H1 (cell line): ENCODE results near the gene TBC1D32. TPM values are rescaled to one million over a fixed set of nuclear protein-coding genes. Genes with fewer than 3 reads are reported as not detected.

Experiments
- CTCF ChIA-PET: fragments of 300-600 bp; sonication (Branson Sonifier 250); formaldehyde crosslinking; loops from one replicate; lab custom pipeline; 2021; ENCODE audit not compliant: partially characterized antibody; lab: Charles Lee
- POLR2A ChIA-PET: fragments of 300-600 bp; sonication (Branson Sonifier 250); formaldehyde crosslinking; loops from one replicate; lab custom pipeline; 2021; ENCODE audit warnings: inconsistent platforms; ENCODE audit not compliant: partially characterized antibody; lab: Charles Lee
- DNase-seq, 2 experiments: peaks; one replicate each; pipeline versions ENCODE4 v3.0.0 to v3.0.0-alpha.2; 2010 to 2022; ENCODE audit warnings: low spot score in 2 of 2, low read depth in 1 of 2, mixed read lengths in 1 of 2
- FAIRE-seq: peaks from 2 replicates; lab custom pipeline; 2011; peaks lifted over from hg19 to GRCh38; lab: Jason Lieb, UNC
- H2AFZ ChIP-seq: 2 replicates; pipeline ENCODE4 v1.8.1; 2012; ENCODE audit warnings: low read length, inconsistent platforms
- H2AK5ac ChIP-seq: 2 replicates; pipeline ENCODE4 v1.6.1; 2013; ENCODE audit warnings: low read depth, low read length
- H2BK120ac ChIP-seq: replicated peaks from 2 replicates; pipeline ENCODE3; 2013; ENCODE audit warnings: low read depth, low read length, inconsistent platforms
- H2BK12ac ChIP-seq: 2 replicates; pipeline ENCODE4 v1.6.1; 2013; ENCODE audit warnings: low read depth, low read length
- H2BK15ac ChIP-seq: 2 replicates; pipeline ENCODE4 v1.6.1; 2013; ENCODE audit warnings: low read length
- H2BK20ac ChIP-seq: 2 replicates; pipeline ENCODE4 v1.6.1; 2013; ENCODE audit warnings: low read length
- H2BK5ac ChIP-seq: 2 replicates; pipeline ENCODE4 v1.6.1; 2013; ENCODE audit warnings: low read depth, low read length
- H3K14ac ChIP-seq: 2 replicates; pipeline ENCODE4 v1.6.1; 2013; ENCODE audit warnings: inconsistent platforms; ENCODE audit not compliant: insufficient read length
- H3K18ac ChIP-seq: 2 replicates; pipeline ENCODE4 v1.6.1; 2013; ENCODE audit warnings: low read length; ENCODE audit errors: extremely low read depth
- H3K23ac ChIP-seq: 2 replicates; pipeline ENCODE4 v1.6.1; 2013; ENCODE audit warnings: inconsistent platforms; ENCODE audit not compliant: insufficient read length
- H3K23me2 ChIP-seq: 2 replicates; pipeline ENCODE4 v1.6.1; 2013; ENCODE audit warnings: low read depth, low read length
- H3K27ac ChIP-seq: 2 replicates; pipeline ENCODE4 v1.6.1; 2011; ENCODE audit warnings: low read depth, low read length, inconsistent platforms
- H3K27me3 ChIP-seq, 4 experiments: replicated peaks in 1 of 4; 1 replicate in 1 of 4; 2 replicates in 3 of 4; pipeline versions ENCODE4 v1.6.1 to v1.8.1; 2011 to 2013; ENCODE audit warnings: low read length in 3 of 4, mild to moderate bottlenecking in 3 of 4, inconsistent platforms in 2 of 4, mixed read lengths in 2 of 4, moderate library complexity in 1 of 4; ENCODE audit not compliant: control insufficient read depth in 3 of 4, insufficient read depth in 3 of 4; ENCODE audit errors: extremely low read depth in 1 of 4
- H3K36me3 ChIP-seq, 4 experiments: 2 replicates each; pipeline versions ENCODE4 v1.6.1 to v1.8.1; 2011 to 2013; ENCODE audit warnings: mild to moderate bottlenecking in 4 of 4, low read length in 3 of 4, moderate library complexity in 2 of 4, control low read depth in 1 of 4, inconsistent platforms in 1 of 4; ENCODE audit not compliant: insufficient read depth in 4 of 4, control insufficient read depth in 2 of 4
- H3K4ac ChIP-seq: replicated peaks from 2 replicates; pipeline ENCODE3; 2013; ENCODE audit warnings: low read length, low read depth, mixed read lengths, inconsistent platforms; ENCODE audit not compliant: insufficient read length
- H3K4me1 ChIP-seq, 4 experiments: replicated peaks in 1 of 4; 1 replicate in 1 of 4; 2 replicates in 3 of 4; pipeline versions ENCODE4 v1.6.1 to v1.8.1; 2011 to 2013; ENCODE audit warnings: low read length in 3 of 4, inconsistent platforms in 2 of 4, mixed read lengths in 1 of 4; ENCODE audit not compliant: insufficient read depth in 4 of 4, control insufficient read depth in 3 of 4
- H3K4me2 ChIP-seq, 2 experiments: 2 replicates each; pipeline versions ENCODE4 v1.6.1 to v1.8.1; 2011 to 2013; ENCODE audit warnings: low read depth in 2 of 2, low read length in 2 of 2, control low read depth in 1 of 2, inconsistent platforms in 1 of 2, mild to moderate bottlenecking in 1 of 2; ENCODE audit not compliant: insufficient read depth in 1 of 2
- H3K4me3 ChIP-seq, 4 experiments: fragments of 200-600, 300-600 bp in 1 of 4; sonication (generic), shearing (Covaris generic), sonication (Bioruptor Twin) in 1 of 4; 2 replicates each; pipeline versions ENCODE4 v1.5.1 to v1.8.1; 2011 to 2016; ENCODE audit warnings: low read length in 4 of 4, low read depth in 3 of 4, control low read depth in 2 of 4, inconsistent platforms in 2 of 4, mild to moderate bottlenecking in 2 of 4, mixed read lengths in 1 of 4, moderate library complexity in 1 of 4; ENCODE audit not compliant: insufficient read depth in 2 of 4; ENCODE audit errors: extremely low read depth in 1 of 4
- H3K56ac ChIP-seq: replicated peaks from 2 replicates; pipeline ENCODE3; 2013; ENCODE audit warnings: low read depth, mild to moderate bottlenecking, mixed read lengths, low read length, inconsistent platforms; ENCODE audit not compliant: insufficient read length
- H3K79me1 ChIP-seq: 2 replicates; pipeline ENCODE4 v1.6.1; 2013; ENCODE audit warnings: low read depth, low read length, control low read depth
- H3K79me2 ChIP-seq, 2 experiments: 2 replicates each; pipeline versions ENCODE4 v1.6.1 to v1.8.1; 2012 to 2013; ENCODE audit warnings: low read length in 2 of 2, mild to moderate bottlenecking in 2 of 2, inconsistent platforms in 1 of 2; ENCODE audit not compliant: insufficient read depth in 2 of 2, control insufficient read depth in 1 of 2
- H3K9ac ChIP-seq, 4 experiments: replicated peaks in 1 of 4; 1 replicate in 1 of 4; 2 replicates in 3 of 4; pipeline versions ENCODE4 v1.6.1 to v1.8.1; 2011 to 2013; ENCODE audit warnings: low read depth in 3 of 4, low read length in 3 of 4, control low read depth in 2 of 4, mild to moderate bottlenecking in 2 of 4, moderate library complexity in 2 of 4, inconsistent platforms in 1 of 4; ENCODE audit errors: extremely low read depth in 1 of 4
- H3K9me3 ChIP-seq, 2 experiments: 2 replicates each; pipeline versions ENCODE4 v1.6.1 to v1.8.1; 2012 to 2013; ENCODE audit warnings: mild to moderate bottlenecking in 2 of 2, moderate library complexity in 2 of 2, control low read depth in 1 of 2, inconsistent platforms in 1 of 2, low read depth in 1 of 2, low read length in 1 of 2, mixed read lengths in 1 of 2; ENCODE audit not compliant: insufficient read depth in 2 of 2
- H4K20me1 ChIP-seq, 2 experiments: replicated peaks in 1 of 2; 2 replicates each; pipeline versions ENCODE3 to v1.8.1; 2011 to 2013; ENCODE audit warnings: inconsistent platforms in 2 of 2, low read length in 2 of 2, mild to moderate bottlenecking in 1 of 2; ENCODE audit not compliant: insufficient read depth in 2 of 2, control insufficient read depth in 1 of 2
- H4K5ac ChIP-seq: 2 replicates; pipeline ENCODE4 v1.6.1; 2013; ENCODE audit warnings: low read length, low read depth, mixed read lengths, inconsistent platforms; ENCODE audit not compliant: insufficient read length
- H4K8ac ChIP-seq: 2 replicates; pipeline ENCODE4 v1.8.0; 2013; ENCODE audit warnings: mild to moderate bottlenecking, moderate library complexity, low read length, inconsistent platforms; ENCODE audit not compliant: insufficient read depth; ENCODE audit errors: extremely low read depth
- H4K91ac ChIP-seq: replicated peaks from 2 replicates; pipeline ENCODE3; 2013; ENCODE audit warnings: low read length, mixed read lengths, inconsistent platforms; ENCODE audit not compliant: insufficient read length
- HDAC6 ChIP-seq: IDR thresholded peaks from one replicate; pipeline ENCODE4 v1.7.1; 2012; ENCODE audit warnings: low read depth, mild to moderate bottlenecking, inconsistent platforms, low read length, moderate library complexity
- SP2 ChIP-seq: IDR thresholded peaks from 2 replicates; pipeline ENCODE4 v1.6.1; 2012; ENCODE audit warnings: mild to moderate bottlenecking, low read length, inconsistent platforms
- WGBS, 2 experiments: shearing (Covaris generic) in 1 of 2; methylation state at CpG; one replicate each; pipeline versions ENCODE4 v1.1.6 to v1.1.7; 2013 to 2015; ENCODE audit warnings: low lambda C conversion rate in 2 of 2, mixed read lengths in 2 of 2, inconsistent platforms in 1 of 2, low coverage in 1 of 2, missing lambda C conversion rate in 1 of 2; ENCODE audit not compliant: insufficient replicate concordance in 2 of 2, insufficient coverage in 1 of 2, insufficient read length in 1 of 2; ENCODE audit errors: extremely low coverage in 1 of 2, missing lambda C conversion rate in 1 of 2; 5-methylcytosine and 5-hydroxymethylcytosine counted together
- polyA plus RNA-seq, 7 experiments: library from polyadenylated mRNA; depleted of rRNA in 3 of 7; stranded (reverse) in 5 of 7; unstranded in 2 of 7; fragments of >200 nt in 5 of 7; fragments of 200-250 nt in 2 of 7; gene quantifications; 1 replicate in 5 of 7; 2 replicates in 1 of 7; 4 replicates in 1 of 7; pipeline versions ENCODE4 v1.2.1 to v1.2.3, GENCODE V29; 2011 to 2013; ENCODE audit warnings: missing spikeins in 2 of 7, mixed read lengths in 2 of 7
- total RNA-seq: library from RNA; stranded (reverse); fragmentation: NEBNext Ultra II Directional; extraction: Animal tissue kit (Norgen Biotek cat#: 25700); gene quantifications from 2 replicates; pipeline ENCODE4 v1.2.1, GENCODE V29; 2021

TBC1D32 gene
- total and polyA plus RNA-seq, 2 of the 8 experiments (the other 6 are each of a cell fraction or from before 2014, with no cell fraction given), result 5.3 to 7.1 TPM

DNA sequence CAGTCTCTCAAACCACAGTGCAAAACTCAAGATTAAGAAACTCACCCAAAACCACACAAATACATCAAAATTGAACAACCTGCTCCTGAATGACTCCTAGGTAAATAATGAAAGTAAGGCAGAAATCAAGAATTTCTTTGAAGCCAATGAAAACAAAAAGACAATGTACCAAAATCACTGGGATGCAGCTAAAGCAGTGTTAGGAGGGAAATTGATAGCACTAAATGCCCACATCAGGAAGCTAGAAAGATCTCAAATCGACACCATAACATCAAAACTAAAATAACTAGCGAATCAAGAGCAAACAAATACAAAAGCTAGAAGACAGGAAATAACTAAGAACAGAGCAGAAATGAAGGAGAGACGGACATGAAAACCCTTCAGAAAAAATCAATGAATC, 70.5 kb downstream of the TBC1D32 start:
- H3K18ac ChIP-seq, result no peak overlapping the region
- no peaks in the 10 kb centered on the region for H4K20me1 ChIP-seq
- H3K79me1 ChIP-seq, result no peaks in the 10 kb centered on the region
- no peak overlapping the region for H3K23ac ChIP-seq
- no peak for FAIRE-seq
- H3K4me1 ChIP-seq, result no peaks in the 10 kb centered on the region
- H3K4me2 ChIP-seq, result no peak overlapping the region
- H2BK5ac ChIP-seq, result no peak overlapping the region
- no peaks in the 10 kb centered on the region; a peak in 2 of 8 replicates for H3K36me3 ChIP-seq
- POLR2A ChIA-PET, result no interaction called here
- CTCF ChIA-PET, result interaction anchor here (0.7 to 1.7 kb wide), 3 partner anchors 147 to 1107 kb away, joined by 3 to 4 read pairs (median 4); no protein-coding TSS in a partner anchor
- H3K56ac ChIP-seq, result no peak overlapping the region
- no peaks in the 10 kb centered on the region for H3K27me3 ChIP-seq
- H3K27ac ChIP-seq, result no peak overlapping the region
- H3K4me3 ChIP-seq, result no peak overlapping the region
- H3K9me3 ChIP-seq, result peaks cover 8 to 19% of the 10 kb centered on the region in 2 experiments
- no peak overlapping the region for H2AFZ ChIP-seq
- 87% methylated on average over 3 of the region's 3 CpGs; no CpG with 5 or more reads in 1 of the 2 experiments for WGBS, 2 experiments
- no peak overlapping the region for H3K9ac ChIP-seq
- no peak overlapping the region for H4K91ac ChIP-seq
- H2AK5ac ChIP-seq, result no peak overlapping the region
- H2BK120ac ChIP-seq, result no peak overlapping the region
- no peak overlapping the region for H4K8ac ChIP-seq
- H3K4ac ChIP-seq, result no peak overlapping the region
- DNase-seq, result no peak
- H3K14ac ChIP-seq, result no peak overlapping the region
- H2BK20ac ChIP-seq, result no peak overlapping the region
- H3K79me2 ChIP-seq, result no peaks in the 10 kb centered on the region
- no peak overlapping the region for H4K5ac ChIP-seq
- no peaks in the 10 kb centered on the region for H3K23me2 ChIP-seq
- TF ChIP-seq SP2 (no peak), HDAC6 (no peak)
- no peak overlapping the region for H2BK15ac ChIP-seq
- H2BK12ac ChIP-seq, result no peak overlapping the region
